Thoracic aorta (tissue), 2 donors: ENCODE measurements around the gene SERPINE3. TPM values are rescaled to one million over a fixed set of nuclear protein-coding genes. Genes with fewer than 3 reads are reported as not detected.

Experiments used
- ATAC-seq: fragments of 150-250 bp; one replicate; pipeline ENCODE4 v1.8.0; 2017; ENCODE audit warnings: low read depth; ENCODE audit not compliant: insufficient number of reproducible peaks, low FRiP score
- DNase-seq: peaks from one replicate; pipeline ENCODE4 v3.0.0-alpha.2; 2020; ENCODE audit warnings: low spot score
- H3K27ac ChIP-seq, 2 donors: fragments of 200-600 bp; sonication (generic); 1 replicate in 1 of 2; 2 replicates in 1 of 2; pipeline ENCODE4 v1.5.1; 2016; ENCODE audit warnings: mild to moderate bottlenecking in 2 of 2, moderate library complexity in 2 of 2
- H3K27me3 ChIP-seq: fragments of 200-600 bp; sonication (generic); replicated peaks from 2 replicates; pipeline ENCODE4 v1.6.0; 2016; ENCODE audit warnings: mild to moderate bottlenecking; ENCODE audit not compliant: insufficient read depth
- H3K36me3 ChIP-seq: fragments of 200-600 bp; sonication (generic); one replicate; pipeline ENCODE4 v1.5.1; 2016
- H3K4me1 ChIP-seq, 2 donors: fragments of 200-600 bp; sonication (generic); 1 replicate in 1 of 2; 2 replicates in 1 of 2; pipeline versions ENCODE4 v1.5.1 to v1.6.0; 2016; ENCODE audit warnings: low read depth in 2 of 2, mild to moderate bottlenecking in 1 of 2; ENCODE audit not compliant: control insufficient read depth in 1 of 2
- H3K4me3 ChIP-seq: fragments of 200-600 bp; sonication (generic); 2 replicates; pipeline ENCODE4 v1.5.1; 2016; ENCODE audit warnings: mild to moderate bottlenecking
- H3K9me3 ChIP-seq: fragments of 200-600 bp; sonication (generic); 2 replicates; pipeline ENCODE4 v1.5.1; 2016
- total RNA-seq, 2 donors: library from RNA; depleted of rRNA; stranded (reverse); fragments of >200 nt; gene quantifications; one replicate each; pipeline versions ENCODE4 v1.1.0 to v1.2.3, GENCODE V29; 2016
- TF ChIP-seq, protein P1 (sequence below): fragments of 200-600 bp; sonication (generic); IDR thresholded peaks from one replicate; pipeline ENCODE4 v1.5.1; 2019; ENCODE audit warnings: antibody characterized with exemption

Gene SERPINE3
- total RNA-seq, 2 donors from 2014 or later, result 0.68 TPM; not detected in 1

- Histone ChIP-seq H3K27ac (no peak overlapping the region), H3K9me3 (no peaks in the 10 kb centered on the region), H3K4me1 (no peaks in the 10 kb centered on the region), H3K4me3 (no peak overlapping the region), H3K36me3 (no peaks in the 10 kb centered on the region), H3K27me3 (no peaks in the 10 kb centered on the region)
- DNase-seq (no peak), ATAC-seq (no peak)
- TF ChIP-seq, protein P1, sequence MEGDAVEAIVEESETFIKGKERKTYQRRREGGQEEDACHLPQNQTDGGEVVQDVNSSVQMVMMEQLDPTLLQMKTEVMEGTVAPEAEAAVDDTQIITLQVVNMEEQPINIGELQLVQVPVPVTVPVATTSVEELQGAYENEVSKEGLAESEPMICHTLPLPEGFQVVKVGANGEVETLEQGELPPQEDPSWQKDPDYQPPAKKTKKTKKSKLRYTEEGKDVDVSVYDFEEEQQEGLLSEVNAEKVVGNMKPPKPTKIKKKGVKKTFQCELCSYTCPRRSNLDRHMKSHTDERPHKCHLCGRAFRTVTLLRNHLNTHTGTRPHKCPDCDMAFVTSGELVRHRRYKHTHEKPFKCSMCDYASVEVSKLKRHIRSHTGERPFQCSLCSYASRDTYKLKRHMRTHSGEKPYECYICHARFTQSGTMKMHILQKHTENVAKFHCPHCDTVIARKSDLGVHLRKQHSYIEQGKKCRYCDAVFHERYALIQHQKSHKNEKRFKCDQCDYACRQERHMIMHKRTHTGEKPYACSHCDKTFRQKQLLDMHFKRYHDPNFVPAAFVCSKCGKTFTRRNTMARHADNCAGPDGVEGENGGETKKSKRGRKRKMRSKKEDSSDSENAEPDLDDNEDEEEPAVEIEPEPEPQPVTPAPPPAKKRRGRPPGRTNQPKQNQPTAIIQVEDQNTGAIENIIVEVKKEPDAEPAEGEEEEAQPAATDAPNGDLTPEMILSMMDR, result no peak
These were observed 651 bp downstream of the SERPINE3 start for GRCh38 chr13:51339952-51340732.

DNA sequence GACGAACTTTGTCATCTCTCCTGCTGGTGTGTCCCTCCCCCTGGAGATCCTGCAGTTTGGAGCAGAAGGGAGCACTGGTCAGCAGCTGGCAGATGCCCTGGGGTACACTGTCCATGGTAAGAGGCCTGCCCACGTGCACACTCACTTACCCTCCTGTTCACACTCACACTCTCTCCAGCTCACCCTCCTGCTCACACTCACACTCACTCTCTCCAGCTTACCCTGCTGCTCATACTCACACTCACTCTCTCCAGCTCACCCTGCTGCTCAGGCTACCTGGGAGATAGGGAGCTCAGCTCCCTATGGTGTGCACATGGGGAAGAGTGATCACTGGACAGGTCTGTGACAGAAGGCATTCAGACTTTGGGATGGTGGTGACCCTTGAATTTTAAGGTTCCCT is 1.7 kb downstream of the SERPINE3 start:
- H3K36me3 ChIP-seq, result no peaks in the 10 kb centered on the region
- no peak overlapping the region for H3K4me3 ChIP-seq
- ATAC-seq, result no peak
- no peaks in the 10 kb centered on the region for H3K4me1 ChIP-seq
- no peak overlapping the region for H3K27ac ChIP-seq
- no peaks in the 10 kb centered on the region for H3K9me3 ChIP-seq
- no peak for DNase-seq
- TF ChIP-seq, protein P1, result no peak
- H3K27me3 ChIP-seq, result no peaks in the 10 kb centered on the region

GRCh38 chr13:51341791-51342190 is 2.3 kb downstream of the SERPINE3 start:
- Histone ChIP-seq H3K9me3 (no peaks in the 10 kb centered on the region), H3K4me1 (no peaks in the 10 kb centered on the region), H3K4me3 (no peak overlapping the region), H3K27me3 (no peaks in the 10 kb centered on the region), H3K36me3 (no peaks in the 10 kb centered on the region), H3K27ac (no peak overlapping the region)
- TF ChIP-seq, protein P1, result no peak
- ATAC-seq (no peak), DNase-seq (no peak)

DNA sequence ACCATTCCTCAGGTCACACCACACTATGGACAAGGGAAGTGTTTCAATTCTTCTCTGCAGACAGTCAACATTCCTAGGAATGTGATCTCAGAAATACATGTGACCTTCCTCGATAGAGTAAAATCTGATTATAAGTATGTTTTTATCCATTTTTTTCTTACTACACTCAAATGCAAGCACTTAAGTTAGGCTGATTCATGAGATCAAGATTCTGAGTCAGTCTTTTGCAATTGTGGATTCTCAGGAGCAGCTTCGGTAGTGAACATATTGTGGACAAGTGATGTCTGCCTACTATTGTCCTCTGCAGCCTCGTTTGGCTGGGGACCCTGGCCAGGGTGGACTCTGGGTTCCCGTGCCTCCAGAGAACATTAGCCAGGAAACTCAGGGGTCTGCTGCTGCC is 3.2 kb downstream of the SERPINE3 start:
- H3K27ac ChIP-seq, result no peak overlapping the region

GRCh38 chr13:51343475-51343874 is 4.0 kb downstream of the SERPINE3 start:
- Histone ChIP-seq H3K27ac (no peak overlapping the region), H3K4me3 (no peak overlapping the region), H3K9me3 (no peaks in the 10 kb centered on the region), H3K4me1 (no peaks in the 10 kb centered on the region), H3K27me3 (no peaks in the 10 kb centered on the region), H3K36me3 (no peaks in the 10 kb centered on the region)
- ATAC-seq (no peak), DNase-seq (no peak)
- TF ChIP-seq, protein P1, result no peak

More for the DNA sequence above, 3.2 kb downstream of the SERPINE3 start:
- Histone ChIP-seq H3K4me1 (no peaks in the 10 kb centered on the region), H3K4me3 (no peak overlapping the region), H3K27me3 (no peaks in the 10 kb centered on the region), H3K9me3 (no peaks in the 10 kb centered on the region), H3K36me3 (no peaks in the 10 kb centered on the region)
- DNase-seq (no peak), ATAC-seq (no peak)
- TF ChIP-seq, protein P1, result no peak
